OCI-LY3 (cell line): ENCODE data around the gene GAPDH.

Experiments
- H2AFZ ChIP-seq: fragments of 200-600, 300-600 bp; shearing (Covaris generic); 2 replicates; pipeline ENCODE4 v1.6.0; 2014; ENCODE audit warnings: antibody characterized with exemption, low read depth, low read length
- H3K27ac ChIP-seq: fragments of 200-600, 300-600 bp; sonication (generic); 2 replicates; pipeline ENCODE4 v1.5.1; 2014; ENCODE audit warnings: mild to moderate bottlenecking, low read length, moderate library complexity, mixed read lengths
- H3K27me3 ChIP-seq: fragments of 200-600, 300-600 bp; sonication (generic); 2 replicates; pipeline ENCODE4 v1.6.1; 2014; ENCODE audit warnings: low read depth, low read length, mixed read lengths
- H3K36me3 ChIP-seq: fragments of 200-600, 300-600 bp; sonication (generic); replicated peaks from 2 replicates; pipeline ENCODE3; 2014; ENCODE audit warnings: low read depth, low read length, mixed read lengths
- H3K4me1 ChIP-seq: fragments of 300-600, 200-600 bp; sonication (generic); 2 replicates; pipeline ENCODE4 v1.6.1; 2014; ENCODE audit warnings: low read length, mixed read lengths
- H3K4me2 ChIP-seq: fragments of 200-600, 300-600 bp; sonication (generic); 2 replicates; pipeline ENCODE4 v1.6.1; 2014; ENCODE audit warnings: low read length, mixed read lengths
- H3K4me3 ChIP-seq: fragments of 300-600, 200-600 bp; sonication (generic); 2 replicates; pipeline ENCODE4 v1.5.1; 2014; ENCODE audit warnings: antibody characterized with exemption, mild to moderate bottlenecking, low read length, moderate library complexity
- H3K79me2 ChIP-seq: fragments of 300-600, 200-600 bp; shearing (Covaris generic); 2 replicates; pipeline ENCODE4 v1.6.1; 2014; ENCODE audit warnings: mild to moderate bottlenecking, low read length, mixed read lengths
- H3K9ac ChIP-seq: fragments of 300-600, 200-600 bp; shearing (Covaris generic); 2 replicates; pipeline ENCODE4 v1.6.0; 2014; ENCODE audit warnings: mild to moderate bottlenecking, low read length, moderate library complexity
- H3K9me3 ChIP-seq: fragments of 200-600, 300-600 bp; shearing (Covaris generic); 2 replicates; pipeline ENCODE4 v1.6.1; 2014; ENCODE audit warnings: low read length, mixed read lengths; ENCODE audit not compliant: insufficient read depth
- H4K20me1 ChIP-seq: fragments of 200-600, 300-600 bp; sonication (generic); 2 replicates; pipeline ENCODE4 v1.6.1; 2016; ENCODE audit warnings: low read length, mixed read lengths; ENCODE audit not compliant: insufficient read depth
- EZH2phosphoT487 ChIP-seq: fragments of 200-600 bp; shearing (Covaris generic); IDR thresholded peaks from 2 replicates; pipeline ENCODE4 v1.6.1; 2018; ENCODE audit warnings: antibody characterized with exemption, mixed run types, low read depth
- TF ChIP-seq, protein P1 (sequence below): fragments of 200-600, 300-600 bp; sonication (generic); IDR thresholded peaks from 2 replicates; pipeline ENCODE4 v1.5.1; 2014; ENCODE audit warnings: antibody characterized with exemption, low read length, low read depth

Gene GAPDH

DNA sequence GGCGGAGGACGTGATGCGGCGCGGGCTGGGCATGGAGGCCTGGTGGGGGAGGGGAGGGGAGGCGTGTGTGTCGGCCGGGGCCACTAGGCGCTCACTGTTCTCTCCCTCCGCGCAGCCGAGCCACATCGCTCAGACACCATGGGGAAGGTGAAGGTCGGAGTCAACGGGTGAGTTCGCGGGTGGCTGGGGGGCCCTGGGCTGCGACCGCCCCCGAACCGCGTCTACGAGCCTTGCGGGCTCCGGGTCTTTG lies 303 bp downstream of the GAPDH start:
- H2AFZ ChIP-seq = no peak overlapping the region

DNA sequence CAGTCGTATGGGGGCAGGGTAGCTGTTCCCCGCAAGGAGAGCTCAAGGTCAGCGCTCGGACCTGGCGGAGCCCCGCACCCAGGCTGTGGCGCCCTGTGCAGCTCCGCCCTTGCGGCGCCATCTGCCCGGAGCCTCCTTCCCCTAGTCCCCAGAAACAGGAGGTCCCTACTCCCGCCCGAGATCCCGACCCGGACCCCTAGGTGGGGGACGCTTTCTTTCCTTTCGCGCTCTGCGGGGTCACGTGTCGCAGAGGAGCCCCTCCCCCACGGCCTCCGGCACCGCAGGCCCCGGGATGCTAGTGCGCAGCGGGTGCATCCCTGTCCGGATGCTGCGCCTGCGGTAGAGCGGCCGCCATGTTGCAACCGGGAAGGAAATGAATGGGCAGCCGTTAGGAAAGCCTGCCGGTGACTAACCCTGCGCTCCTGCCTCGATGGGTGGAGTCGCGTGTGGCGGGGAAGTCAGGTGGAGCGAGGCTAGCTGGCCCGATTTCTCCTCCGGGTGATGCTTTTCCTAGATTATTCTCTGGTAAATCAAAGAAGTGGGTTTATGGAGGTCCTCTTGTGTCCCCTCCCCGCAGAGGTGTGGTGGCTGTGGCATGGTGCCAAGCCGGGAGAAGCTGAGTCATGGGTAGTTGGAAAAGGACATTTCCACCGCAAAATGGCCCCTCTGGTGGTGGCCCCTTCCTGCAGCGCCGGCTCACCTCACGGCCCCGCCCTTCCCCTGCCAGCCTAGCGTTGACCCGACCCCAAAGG lies 804 bp downstream of the GAPDH start:
- Histone ChIP-seq H4K20me1 (peaks cover 42% of the 10 kb centered on the region), H3K4me1 (peaks cover 46% of the 10 kb centered on the region), H3K27ac (peak overlapping the region; percentile 85), H3K4me3 (peak overlapping the region; percentile 88), H3K4me2 (peak overlapping the region; percentile 83), H2AFZ (no peak overlapping the region), H3K9ac (peak overlapping the region; percentile 98), H3K9me3 (no peaks in the 10 kb centered on the region), H3K79me2 (peaks cover 47% of the 10 kb centered on the region), H3K27me3 (no peaks in the 10 kb centered on the region), H3K36me3 (peaks cover 56% of the 10 kb centered on the region)
- TF ChIP-seq, protein P1, sequence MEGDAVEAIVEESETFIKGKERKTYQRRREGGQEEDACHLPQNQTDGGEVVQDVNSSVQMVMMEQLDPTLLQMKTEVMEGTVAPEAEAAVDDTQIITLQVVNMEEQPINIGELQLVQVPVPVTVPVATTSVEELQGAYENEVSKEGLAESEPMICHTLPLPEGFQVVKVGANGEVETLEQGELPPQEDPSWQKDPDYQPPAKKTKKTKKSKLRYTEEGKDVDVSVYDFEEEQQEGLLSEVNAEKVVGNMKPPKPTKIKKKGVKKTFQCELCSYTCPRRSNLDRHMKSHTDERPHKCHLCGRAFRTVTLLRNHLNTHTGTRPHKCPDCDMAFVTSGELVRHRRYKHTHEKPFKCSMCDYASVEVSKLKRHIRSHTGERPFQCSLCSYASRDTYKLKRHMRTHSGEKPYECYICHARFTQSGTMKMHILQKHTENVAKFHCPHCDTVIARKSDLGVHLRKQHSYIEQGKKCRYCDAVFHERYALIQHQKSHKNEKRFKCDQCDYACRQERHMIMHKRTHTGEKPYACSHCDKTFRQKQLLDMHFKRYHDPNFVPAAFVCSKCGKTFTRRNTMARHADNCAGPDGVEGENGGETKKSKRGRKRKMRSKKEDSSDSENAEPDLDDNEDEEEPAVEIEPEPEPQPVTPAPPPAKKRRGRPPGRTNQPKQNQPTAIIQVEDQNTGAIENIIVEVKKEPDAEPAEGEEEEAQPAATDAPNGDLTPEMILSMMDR = no peak
- no peak for TF ChIP-seq EZH2phosphoT487

More for the DNA sequence above, 303 bp downstream of the GAPDH start:
- TF ChIP-seq, protein P1 = no peak
- TF ChIP-seq EZH2phosphoT487 = no peak
- Histone ChIP-seq H3K4me3 (peak overlapping the region; percentile 88), H4K20me1 (peaks cover 38% of the 10 kb centered on the region), H3K4me1 (peaks cover 41% of the 10 kb centered on the region), H3K36me3 (peaks cover 60% of the 10 kb centered on the region), H3K79me2 (peaks cover 47% of the 10 kb centered on the region), H3K27ac (peak overlapping the region; percentile 85), H3K9ac (peak overlapping the region; percentile 98), H3K27me3 (no peaks in the 10 kb centered on the region), H3K4me2 (peak overlapping the region; percentile 83), H3K9me3 (no peaks in the 10 kb centered on the region)

DNA sequence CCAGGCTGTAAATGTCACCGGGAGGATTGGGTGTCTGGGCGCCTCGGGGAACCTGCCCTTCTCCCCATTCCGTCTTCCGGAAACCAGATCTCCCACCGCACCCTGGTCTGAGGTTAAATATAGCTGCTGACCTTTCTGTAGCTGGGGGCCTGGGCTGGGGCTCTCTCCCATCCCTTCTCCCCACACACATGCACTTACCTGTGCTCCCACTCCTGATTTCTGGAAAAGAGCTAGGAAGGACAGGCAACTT lies 1.3 kb downstream of the GAPDH start:
- H3K27me3 ChIP-seq = no peaks in the 10 kb centered on the region
- peaks cover 47% of the 10 kb centered on the region for H3K79me2 ChIP-seq
- H4K20me1 ChIP-seq = peaks cover 42% of the 10 kb centered on the region
- H3K9ac ChIP-seq = peak overlapping the region; percentile 98
- peak overlapping the region; percentile 85 for H3K27ac ChIP-seq
- H3K4me1 ChIP-seq = peaks cover 51% of the 10 kb centered on the region
- no peaks in the 10 kb centered on the region for H3K9me3 ChIP-seq
- H2AFZ ChIP-seq = no peak overlapping the region
- peak overlapping the region; percentile 88 for H3K4me3 ChIP-seq
- peak overlapping the region; percentile 83 for H3K4me2 ChIP-seq
- TF ChIP-seq EZH2phosphoT487 = no peak
- TF ChIP-seq, protein P1 = no peak
- peaks cover 51% of the 10 kb centered on the region for H3K36me3 ChIP-seq

DNA sequence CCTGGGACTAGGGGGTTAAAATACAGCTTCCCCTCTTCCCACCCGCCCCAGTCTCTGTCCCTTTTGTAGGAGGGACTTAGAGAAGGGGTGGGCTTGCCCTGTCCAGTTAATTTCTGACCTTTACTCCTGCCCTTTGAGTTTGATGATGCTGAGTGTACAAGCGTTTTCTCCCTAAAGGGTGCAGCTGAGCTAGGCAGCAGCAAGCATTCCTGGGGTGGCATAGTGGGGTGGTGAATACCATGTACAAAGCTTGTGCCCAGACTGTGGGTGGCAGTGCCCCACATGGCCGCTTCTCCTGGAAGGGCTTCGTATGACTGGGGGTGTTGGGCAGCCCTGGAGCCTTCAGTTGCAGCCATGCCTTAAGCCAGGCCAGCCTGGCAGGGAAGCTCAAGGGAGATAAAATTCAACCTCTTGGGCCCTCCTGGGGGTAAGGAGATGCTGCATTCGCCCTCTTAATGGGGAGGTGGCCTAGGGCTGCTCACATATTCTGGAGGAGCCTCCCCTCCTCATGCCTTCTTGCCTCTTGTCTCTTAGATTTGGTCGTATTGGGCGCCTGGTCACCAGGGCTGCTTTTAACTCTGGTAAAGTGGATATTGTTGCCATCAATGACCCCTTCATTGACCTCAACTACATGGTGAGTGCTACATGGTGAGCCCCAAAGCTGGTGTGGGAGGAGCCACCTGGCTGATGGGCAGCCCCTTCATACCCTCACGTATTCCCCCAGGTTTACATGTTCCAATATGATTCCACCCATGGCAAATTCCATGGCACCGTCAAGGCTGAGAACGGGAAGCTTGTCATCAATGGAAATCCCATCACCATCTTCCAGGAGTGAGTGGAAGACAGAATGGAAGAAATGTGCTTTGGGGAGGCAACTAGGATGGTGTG lies 1.9 kb downstream of the GAPDH start:
- TF ChIP-seq, protein P1 = no peak
- TF ChIP-seq EZH2phosphoT487 = no peak
- Histone ChIP-seq H3K9me3 (no peaks in the 10 kb centered on the region), H2AFZ (no peak overlapping the region), H3K4me2 (peak overlapping the region; percentile 83), H3K27ac (peak overlapping the region; percentile 85), H3K4me1 (peaks cover 55% of the 10 kb centered on the region), H3K4me3 (peak overlapping the region; percentile 88), H3K79me2 (peaks cover 47% of the 10 kb centered on the region), H3K36me3 (peaks cover 45% of the 10 kb centered on the region), H3K27me3 (no peaks in the 10 kb centered on the region), H3K9ac (peak overlapping the region; percentile 98), H4K20me1 (peaks cover 42% of the 10 kb centered on the region)
